Adrenal gland (tissue), 12 donors: Measurements from ENCODE around the gene PPP6R2. TPM values are rescaled to one million over a fixed set of nuclear protein-coding genes. Genes with fewer than 3 reads are reported as not detected.
A peak's percentile ranks its signal among the peaks of the same experiment; 100 is the strongest.

Source experiments
- DNase-seq, 7 donors: peaks; one replicate each; pipeline ENCODE4 v3.0.0-alpha.2; 2019 to 2020
- H3K27ac ChIP-seq, 5 donors: fragments of 200-600 bp; sonication (generic) in 4 of 5; 1 replicate in 3 of 5; 2 replicates in 2 of 5; pipeline versions ENCODE4 v1.5.1 to v1.8.0; 2016 to 2020; ENCODE audit warnings: mild to moderate bottlenecking in 1 of 5
- H3K27me3 ChIP-seq: fragments of 200-600 bp; 2 replicates; pipeline ENCODE4 v1.8.0; 2021
- H3K36me3 ChIP-seq, 2 donors: fragments of 200-600 bp; replicated peaks in 1 of 2; 1 replicate in 1 of 2; 2 replicates in 1 of 2; pipeline versions ENCODE4 v1.5.1 to v1.8.0; 2018 to 2022
- H3K4me1 ChIP-seq, 2 donors: fragments of 200-600 bp; replicated peaks in 1 of 2; 1 replicate in 1 of 2; 2 replicates in 1 of 2; pipeline versions ENCODE4 v1.5.1 to v1.8.0; 2018 to 2021
- H3K4me3 ChIP-seq, 4 donors: fragments of 200-600 bp; sonication (generic) in 3 of 4; one replicate each; pipeline ENCODE4 v1.5.1; 2016 to 2018
- H3K9me3 ChIP-seq, 3 donors: fragments of 200-600 bp; sonication (generic) in 1 of 3; replicated peaks in 1 of 3; 1 replicate in 2 of 3; 2 replicates in 1 of 3; pipeline versions ENCODE4 v1.5.1 to v1.8.0; 2016 to 2021
- POLR2A ChIP-seq, 2 donors: fragments of 450-650 bp; IDR thresholded peaks; one replicate each; pipeline ENCODE4 v1.6.1; 2017; ENCODE audit warnings: antibody characterized with exemption in 2 of 2, mild to moderate bottlenecking in 2 of 2, moderate library complexity in 1 of 2
- WGBS, 4 donors: extraction: QIAGEN DNeasy Blood & Tissue Kit in 2 of 4; methylation state at CpG; one replicate each; pipeline versions ENCODE4 v1.1.5 to v1.1.7; 2013 to 2017; 5-methylcytosine and 5-hydroxymethylcytosine counted together
- intact Hi-C, 2 donors: fragments of 100-400 bp; cut with DNase I; formaldehyde crosslinking; loops; one replicate each; pipeline versions ENCODE4 v1.14.1 to v1.15.0; 2022 to 2023
- polyA plus RNA-seq, 3 donors: library from polyadenylated mRNA; stranded (reverse); fragments of 200-250 nt in 2 of 3; fragments of 350-450 nt in 1 of 3; fragmentation: Illumina TruSeq in 1 of 3; extraction: RNeasy Lipid Tissue Mini Kit (QIAGEN cat#74804) in 1 of 3; gene quantifications; one replicate each; pipeline ENCODE4 v1.2.3, GENCODE V29; 2013 to 2014
- total RNA-seq, 9 donors: library from RNA; depleted of rRNA in 4 of 9; stranded (reverse); fragments of >200 nt in 4 of 9; fragments of 120-200 nt in 1 of 9; fragmentation: NEBNext Ultra II Directional in 1 of 9; extraction: Animal tissue kit (Norgen Biotek cat#: 25700) in 1 of 9; gene quantifications; one replicate each; pipeline versions ENCODE4 v1.1.0 to v1.2.4, GENCODE V29; 2013 to 2023
- TF ChIP-seq, protein P1 (sequence below), 6 experiments: fragments of 450-650 bp in 4 of 6; fragments of 200-600 bp in 2 of 6; sonication (generic) in 1 of 6; IDR thresholded peaks; 1 replicate in 5 of 6; 2 replicates in 1 of 6; pipeline versions ENCODE4 v1.5.1 to v1.8.0; 2016 to 2021; ENCODE audit warnings: antibody characterized with exemption in 6 of 6, mild to moderate bottlenecking in 2 of 6, moderate library complexity in 1 of 6
- donor health status: healthy with polysubstance abuse.
- donor health status: Bipolar disorder and iron deficiency.
- donor health status: DM: yes; HTN: yes; CAD: no.
- donor health status: DM: no; HTN: no; CAD: no.
- donor health status: DM: no; HTN: no; CAD: no.
- donor health status: DM: yes; HTN: yes; CAD: no.

PPP6R2 gene
- total and polyA plus RNA-seq, 12 donors: 19.6 to 129 (median 73.0) TPM

DNA sequence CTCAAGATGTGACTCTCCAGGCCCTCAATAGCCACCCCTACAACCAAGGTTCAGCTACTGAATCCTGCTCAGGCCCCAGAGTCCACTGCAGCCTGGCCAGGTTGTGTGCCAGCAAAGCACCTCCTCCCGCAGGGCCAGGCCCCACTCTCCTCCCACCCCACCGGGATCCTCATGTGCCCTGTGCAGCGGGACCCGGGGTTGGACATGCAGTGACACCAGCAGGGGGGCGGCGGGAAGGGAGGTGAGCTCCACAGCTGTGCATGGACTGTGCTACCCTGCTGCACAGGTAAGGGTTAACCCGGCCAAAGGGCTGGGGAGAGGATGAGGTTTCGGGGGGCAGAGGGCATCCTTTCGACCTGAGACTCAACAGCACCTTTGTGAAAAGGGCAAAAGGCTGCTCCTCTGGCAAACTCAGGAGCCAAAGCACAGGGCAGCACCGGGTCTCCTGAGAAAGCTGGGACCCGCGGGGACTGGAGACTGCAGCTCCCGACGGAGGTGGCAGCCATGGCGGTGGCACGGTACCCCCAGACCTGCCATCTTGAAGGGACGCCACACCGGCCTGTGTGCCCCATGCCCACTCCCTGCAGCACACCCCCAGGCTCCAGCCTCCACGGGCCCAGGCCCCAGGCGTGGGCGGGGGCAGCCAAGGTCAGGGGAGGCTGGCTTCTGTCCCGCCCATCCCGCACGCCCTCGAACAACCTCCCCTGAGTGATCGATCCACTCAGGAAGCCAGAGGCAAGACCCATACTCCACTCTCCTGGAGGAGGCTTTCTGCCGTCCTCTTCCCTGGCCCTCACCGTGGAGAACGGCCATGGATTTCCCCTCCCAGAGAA is 46.3 kb upstream of the PPP6R2 start:
- peak overlapping the region in 3 of 5 donors; percentile 37 to 72 (median 54) for H3K27ac ChIP-seq

DNA sequence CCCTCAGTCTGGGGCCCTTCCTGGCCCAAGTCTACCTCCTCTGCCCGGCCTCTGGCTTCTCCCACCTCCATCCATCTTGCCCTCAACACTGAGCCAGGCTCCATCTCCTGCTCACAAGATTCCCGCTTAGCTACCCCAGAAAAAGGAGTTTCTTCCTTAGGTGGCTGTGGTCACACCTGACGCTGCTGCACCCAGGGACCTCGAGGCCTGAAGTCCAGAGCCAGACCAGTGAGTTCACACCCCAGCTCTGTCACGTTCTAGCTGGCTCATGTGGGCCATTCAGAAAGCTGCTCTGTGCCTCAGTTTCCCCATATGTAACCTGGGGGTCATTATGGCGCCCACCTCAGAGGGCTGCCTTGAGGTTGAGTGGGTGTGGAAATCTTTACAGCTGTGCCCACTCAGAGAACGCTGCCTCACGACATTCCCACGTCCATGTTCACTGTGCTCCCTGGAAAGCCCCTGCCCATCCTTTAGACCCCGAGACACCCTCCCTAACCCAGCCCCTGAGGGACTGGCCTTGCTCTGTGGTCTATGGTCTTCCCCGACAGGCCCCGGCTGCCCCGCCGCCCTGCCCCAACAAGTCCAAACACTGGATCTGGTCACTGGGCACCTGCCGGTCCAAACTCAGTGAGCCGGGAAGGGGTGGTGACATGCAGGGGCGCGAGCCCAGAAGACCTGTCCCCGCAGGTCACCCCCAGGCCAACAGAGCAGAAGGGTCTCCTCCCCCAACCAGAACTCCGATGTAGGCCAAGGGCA is 45.4 kb upstream of the PPP6R2 start:
- intact Hi-C loops: no loop called here
- TF ChIP-seq POLR2A (IDR thresholded peaks at IDR 0.05): no peak
- TF ChIP-seq, protein P1, sequence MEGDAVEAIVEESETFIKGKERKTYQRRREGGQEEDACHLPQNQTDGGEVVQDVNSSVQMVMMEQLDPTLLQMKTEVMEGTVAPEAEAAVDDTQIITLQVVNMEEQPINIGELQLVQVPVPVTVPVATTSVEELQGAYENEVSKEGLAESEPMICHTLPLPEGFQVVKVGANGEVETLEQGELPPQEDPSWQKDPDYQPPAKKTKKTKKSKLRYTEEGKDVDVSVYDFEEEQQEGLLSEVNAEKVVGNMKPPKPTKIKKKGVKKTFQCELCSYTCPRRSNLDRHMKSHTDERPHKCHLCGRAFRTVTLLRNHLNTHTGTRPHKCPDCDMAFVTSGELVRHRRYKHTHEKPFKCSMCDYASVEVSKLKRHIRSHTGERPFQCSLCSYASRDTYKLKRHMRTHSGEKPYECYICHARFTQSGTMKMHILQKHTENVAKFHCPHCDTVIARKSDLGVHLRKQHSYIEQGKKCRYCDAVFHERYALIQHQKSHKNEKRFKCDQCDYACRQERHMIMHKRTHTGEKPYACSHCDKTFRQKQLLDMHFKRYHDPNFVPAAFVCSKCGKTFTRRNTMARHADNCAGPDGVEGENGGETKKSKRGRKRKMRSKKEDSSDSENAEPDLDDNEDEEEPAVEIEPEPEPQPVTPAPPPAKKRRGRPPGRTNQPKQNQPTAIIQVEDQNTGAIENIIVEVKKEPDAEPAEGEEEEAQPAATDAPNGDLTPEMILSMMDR (IDR thresholded peaks at IDR 0.05): no peak

More for the DNA sequence above, 46.3 kb upstream of the PPP6R2 start:
- peak in 1 of 7 donors; percentile 59 for DNase-seq
- Histone ChIP-seq H3K4me3 (no peak overlapping the region), H3K4me1 (peaks cover 77 to 89% of the 10 kb centered on the region in 2 donors), H3K36me3 (no peaks in the 10 kb centered on the region), H3K9me3 (no peaks in the 10 kb centered on the region), H3K27me3 (no peaks in the 10 kb centered on the region)
- WGBS, 4 donors: 26 to 41% (median 30%) methylated on average over 12 to 29 of the region's 29 CpGs
- intact Hi-C loops: no loop called here
- TF ChIP-seq, protein P1 (IDR thresholded peaks at IDR 0.05): no peak
- TF ChIP-seq POLR2A (IDR thresholded peaks at IDR 0.05): no peak

DNA sequence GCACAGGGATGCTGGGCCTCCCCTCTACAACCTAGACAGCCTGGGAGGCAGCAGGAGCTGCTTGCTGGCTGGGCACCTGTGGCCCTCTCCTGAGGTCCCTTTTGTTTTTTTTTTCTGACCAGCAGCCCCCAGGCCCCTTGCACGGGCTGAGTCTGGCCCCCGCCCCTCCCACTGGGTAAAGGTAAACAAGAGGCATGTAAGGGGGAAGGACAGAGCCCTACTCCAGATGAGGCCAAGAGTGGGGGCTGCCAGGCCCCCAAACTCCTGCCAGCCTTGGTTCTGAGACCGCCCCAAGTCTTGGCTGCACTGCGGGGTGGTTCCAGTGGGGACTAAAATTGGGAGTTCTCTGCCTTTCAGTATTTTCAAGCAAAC is 44.9 kb upstream of the PPP6R2 start:
- WGBS, 4 donors: 76 to 100% (median 86%) methylated on average over 2 to 4 of the region's 4 CpGs
- H3K27ac ChIP-seq: peak overlapping the region in 3 of 5 donors; percentile 13 to 95 (median 72)
- H3K4me3 ChIP-seq: no peak overlapping the region
- DNase-seq: no peak
- H3K4me1 ChIP-seq: peaks cover 81 to 92% of the 10 kb centered on the region in 2 donors
- H3K36me3 ChIP-seq: no peaks in the 10 kb centered on the region
- no peak for TF ChIP-seq POLR2A (IDR thresholded peaks at IDR 0.05)
- TF ChIP-seq, protein P1 (IDR thresholded peaks at IDR 0.05): no peak
- intact Hi-C loops: no loop called here
- H3K27me3 ChIP-seq: no peaks in the 10 kb centered on the region
- H3K9me3 ChIP-seq: no peaks in the 10 kb centered on the region

More for the DNA sequence above, 45.4 kb upstream of the PPP6R2 start:
- H3K27ac ChIP-seq: peak overlapping the region in 3 of 5 donors; percentile 54 to 95 (median 72)
- H3K4me1 ChIP-seq: peaks cover 81 to 92% of the 10 kb centered on the region in 2 donors
- DNase-seq: no peak
- no peaks in the 10 kb centered on the region for H3K9me3 ChIP-seq
- 67 to 79% (median 74%) methylated on average over 4 to 20 of the region's 20 CpGs for WGBS, 4 donors
- H3K27me3 ChIP-seq: no peaks in the 10 kb centered on the region
- H3K36me3 ChIP-seq: no peaks in the 10 kb centered on the region
- no peak overlapping the region for H3K4me3 ChIP-seq
